ENCODE results near the gene FAM3C. TPM values are rescaled to one million over a fixed set of nuclear protein-coding genes. Genes with fewer than 3 reads are reported as not detected.
"Not testable (repeated sequence)": the region's sequence is repeated elsewhere in the genome, so short reads cannot be mapped to it uniquely, and the experiment has no call there.

Gene FAM3C
- polyA plus RNA-seq, 1 donor: 307 TPM

DNA sequence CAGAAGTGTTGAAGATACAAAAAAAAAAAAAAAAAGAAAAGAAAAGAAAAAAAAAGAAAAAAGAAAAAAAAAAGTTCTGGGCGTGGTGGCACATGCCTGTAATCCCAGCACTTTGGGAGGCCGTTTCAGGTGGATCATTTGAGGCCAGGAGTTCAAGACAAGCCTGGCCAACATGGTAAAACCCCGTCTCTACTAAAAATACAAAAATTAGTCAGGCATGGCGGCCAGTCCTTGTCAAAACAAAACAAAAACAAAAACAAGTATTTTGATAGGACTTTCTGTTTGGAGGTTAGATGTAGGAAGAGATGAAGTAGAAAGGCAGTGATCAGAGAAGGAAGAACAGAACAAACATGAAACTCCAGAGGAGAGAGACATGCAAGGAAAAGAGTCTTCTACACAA lies 36.4 kb upstream of the FAM3C start:
- not testable (repeated sequence) for H3K27ac ChIP-seq (ENCODE audit: low read length); H3K9me3 ChIP-seq (ENCODE audit: control insufficient read depth, low read depth, low read length); DNase-seq; H3K4me3 ChIP-seq (ENCODE audit: low read length); H3K27me3 ChIP-seq (ENCODE audit: control insufficient read depth, insufficient read depth, low read length); H3K36me3 ChIP-seq (ENCODE audit: control insufficient read depth, insufficient read depth, low read length)
- H3K4me1 ChIP-seq (ENCODE audit: control insufficient read depth, insufficient read depth, low read length): peaks cover 12% of the 10 kb centered on the region
- WGBS (ENCODE audit: insufficient coverage, low lambda C conversion rate): 71% methylated on average over 3 of the region's 4 CpGs

DNA sequence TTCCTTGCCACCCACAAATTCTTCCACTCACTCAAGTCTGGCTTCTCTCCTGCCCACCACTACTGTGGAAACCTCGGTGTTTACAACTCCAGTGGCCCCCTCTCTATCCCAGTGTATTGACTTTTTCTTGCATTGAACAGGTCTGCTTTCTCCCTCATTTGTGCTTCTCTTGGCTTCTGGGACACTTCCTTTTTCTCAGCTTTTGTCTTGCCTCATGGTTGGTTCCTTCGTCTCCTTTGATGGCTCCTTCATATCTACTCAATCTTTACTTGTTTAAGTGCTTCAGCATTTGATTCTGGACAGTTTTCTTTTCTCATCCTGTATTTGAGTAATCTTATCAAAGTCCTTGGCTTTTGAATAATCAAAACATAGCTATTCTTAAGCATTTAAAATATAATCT lies 35.9 kb upstream of the FAM3C start:
- H3K27ac ChIP-seq (ENCODE audit: low read length): peak overlapping the region; percentile 83
- WGBS (ENCODE audit: insufficient coverage, low lambda C conversion rate): 94% methylated on average over 2 of the region's 2 CpGs
- H3K27me3 ChIP-seq (ENCODE audit: control insufficient read depth, insufficient read depth, low read length): no peaks in the 10 kb centered on the region
- H3K4me1 ChIP-seq (ENCODE audit: control insufficient read depth, insufficient read depth, low read length): peaks cover 12% of the 10 kb centered on the region
- no peaks in the 10 kb centered on the region for H3K36me3 ChIP-seq (ENCODE audit: control insufficient read depth, insufficient read depth, low read length)
- H3K9me3 ChIP-seq (ENCODE audit: control insufficient read depth, low read depth, low read length): no peaks in the 10 kb centered on the region
- no peak overlapping the region for H3K4me3 ChIP-seq (ENCODE audit: low read length)
- no peak for DNase-seq

- H3K4me3 ChIP-seq (ENCODE audit: low read length): no peak overlapping the region
- H3K9me3 ChIP-seq (ENCODE audit: control insufficient read depth, low read depth, low read length): no peaks in the 10 kb centered on the region
- WGBS (ENCODE audit: insufficient coverage, low lambda C conversion rate): 42% methylated on average over 2 of the region's 2 CpGs
- H3K36me3 ChIP-seq (ENCODE audit: control insufficient read depth, insufficient read depth, low read length): no peaks in the 10 kb centered on the region
- DNase-seq: peak; percentile 55 to 74
- peaks cover 12% of the 10 kb centered on the region for H3K4me1 ChIP-seq (ENCODE audit: control insufficient read depth, insufficient read depth, low read length)
- peak overlapping the region; percentile 83 for H3K27ac ChIP-seq (ENCODE audit: low read length)
- no peaks in the 10 kb centered on the region for H3K27me3 ChIP-seq (ENCODE audit: control insufficient read depth, insufficient read depth, low read length)
Observed at GRCh38 chr7:121431389-121431995, 35.4 kb upstream of the FAM3C start.

DNA sequence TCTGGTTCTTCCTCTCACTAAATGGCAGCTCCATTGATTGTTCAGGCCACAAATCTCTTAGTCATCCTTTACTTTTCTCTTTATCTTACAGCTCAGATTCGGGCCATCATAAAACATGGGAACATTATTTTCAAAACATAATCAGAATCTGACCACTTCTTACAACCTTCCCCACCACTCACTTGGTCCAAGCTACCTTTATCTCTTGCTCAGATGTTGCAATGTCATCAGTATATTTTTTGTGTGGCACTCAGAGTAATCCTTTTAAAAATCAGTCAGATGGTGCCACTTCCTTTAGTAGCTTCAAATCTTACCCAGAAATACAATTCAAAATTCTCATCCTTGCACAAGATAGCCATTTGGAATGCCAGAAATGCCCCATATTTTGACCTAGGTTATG lies 34.5 kb upstream of the FAM3C start:
- no peaks in the 10 kb centered on the region for H3K27me3 ChIP-seq (ENCODE audit: control insufficient read depth, insufficient read depth, low read length)
- H3K27ac ChIP-seq (ENCODE audit: low read length): no peak overlapping the region
- no peaks in the 10 kb centered on the region for H3K9me3 ChIP-seq (ENCODE audit: control insufficient read depth, low read depth, low read length)
- WGBS (ENCODE audit: insufficient coverage, low lambda C conversion rate): no CpG with 5 or more reads among the region's 1 CpG
- DNase-seq: no peak
- H3K4me3 ChIP-seq (ENCODE audit: low read length): no peak overlapping the region
- H3K36me3 ChIP-seq (ENCODE audit: control insufficient read depth, insufficient read depth, low read length): no peaks in the 10 kb centered on the region
- peaks cover 12% of the 10 kb centered on the region for H3K4me1 ChIP-seq (ENCODE audit: control insufficient read depth, insufficient read depth, low read length)

DNA sequence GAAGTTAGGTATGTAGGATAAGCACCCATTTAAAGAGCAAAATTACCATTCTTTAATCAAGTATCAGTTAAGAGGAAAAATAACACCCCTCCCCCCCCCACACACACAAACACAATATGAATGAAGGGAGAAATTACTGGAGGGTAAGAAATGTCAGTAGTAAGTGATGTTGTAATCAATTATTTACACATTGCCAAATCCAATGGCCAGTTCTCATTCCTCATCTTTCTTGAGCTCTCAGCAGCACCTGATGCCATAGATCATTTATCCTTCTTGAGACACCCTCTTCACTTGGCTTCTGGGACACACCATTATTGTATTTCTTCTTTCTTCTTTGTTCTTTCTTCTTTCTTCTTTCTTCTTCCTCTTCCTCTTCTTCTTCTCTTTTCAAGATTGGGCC lies 33.7 kb upstream of the FAM3C start:
- Histone ChIP-seq H3K4me1 (ENCODE audit: control insufficient read depth, insufficient read depth, low read length) (peaks cover 12% of the 10 kb centered on the region), H3K36me3 (ENCODE audit: control insufficient read depth, insufficient read depth, low read length) (no peaks in the 10 kb centered on the region), H3K9me3 (ENCODE audit: control insufficient read depth, low read depth, low read length) (no peaks in the 10 kb centered on the region), H3K27me3 (ENCODE audit: control insufficient read depth, insufficient read depth, low read length) (no peaks in the 10 kb centered on the region), H3K4me3 (ENCODE audit: low read length) (no peak overlapping the region), H3K27ac (ENCODE audit: low read length) (no peak overlapping the region)
- DNase-seq: no peak

DNA sequence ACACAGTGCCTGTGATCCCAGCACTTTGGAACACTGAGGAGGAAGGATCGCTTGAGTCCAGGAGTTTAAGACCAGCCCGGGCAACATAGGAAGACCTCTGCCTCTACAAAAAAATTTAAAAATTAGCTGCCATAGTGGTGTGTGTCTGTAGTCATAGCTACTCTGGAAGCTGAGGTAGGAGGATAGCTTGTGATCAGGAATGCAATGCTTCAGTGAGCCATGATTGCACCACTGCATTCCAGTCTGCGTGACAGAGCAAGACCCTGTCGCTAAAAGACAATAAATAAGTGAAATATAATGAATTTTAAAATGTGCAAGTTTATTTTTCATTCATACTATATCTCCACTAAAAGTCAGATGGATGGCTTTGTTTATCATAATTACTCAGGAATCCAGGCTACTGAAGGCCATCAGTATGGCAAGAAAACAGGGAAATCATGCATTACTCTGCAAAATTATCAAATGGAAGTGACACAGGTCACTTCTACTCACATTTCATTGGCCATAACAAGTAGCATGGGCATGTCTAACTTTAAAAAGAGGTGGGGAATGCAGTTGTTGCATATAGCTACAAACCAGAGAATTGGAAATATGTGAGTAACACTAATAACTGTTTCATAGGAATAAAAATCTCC lies 32.9 kb upstream of the FAM3C start:
- Histone ChIP-seq H3K27ac (ENCODE audit: low read length) (no peak overlapping the region), H3K4me3 (ENCODE audit: low read length) (no peak overlapping the region), H3K4me1 (ENCODE audit: control insufficient read depth, insufficient read depth, low read length) (peaks cover 12% of the 10 kb centered on the region), H3K36me3 (ENCODE audit: control insufficient read depth, insufficient read depth, low read length) (no peaks in the 10 kb centered on the region), H3K27me3 (ENCODE audit: control insufficient read depth, insufficient read depth, low read length) (no peaks in the 10 kb centered on the region), H3K9me3 (ENCODE audit: control insufficient read depth, low read depth, low read length) (no peaks in the 10 kb centered on the region)
- no peak for DNase-seq
- WGBS (ENCODE audit: insufficient coverage, low lambda C conversion rate): no CpG with 5 or more reads among the region's 4 CpGs

- not testable (repeated sequence) for H3K9me3 ChIP-seq (ENCODE audit: control insufficient read depth, low read depth, low read length); H3K36me3 ChIP-seq (ENCODE audit: control insufficient read depth, insufficient read depth, low read length); H3K27me3 ChIP-seq (ENCODE audit: control insufficient read depth, insufficient read depth, low read length); DNase-seq; H3K4me3 ChIP-seq (ENCODE audit: low read length)
- no CpG with 5 or more reads among the region's 17 CpGs for WGBS (ENCODE audit: insufficient coverage, low lambda C conversion rate)
- peaks cover 36% of the 10 kb centered on the region for H3K4me1 ChIP-seq (ENCODE audit: control insufficient read depth, insufficient read depth, low read length)
- peak overlapping the region; percentile 73 for H3K27ac ChIP-seq (ENCODE audit: low read length)
Observed at GRCh38 chr7:121421743-121422142, 25.6 kb upstream of the FAM3C start.

DNA sequence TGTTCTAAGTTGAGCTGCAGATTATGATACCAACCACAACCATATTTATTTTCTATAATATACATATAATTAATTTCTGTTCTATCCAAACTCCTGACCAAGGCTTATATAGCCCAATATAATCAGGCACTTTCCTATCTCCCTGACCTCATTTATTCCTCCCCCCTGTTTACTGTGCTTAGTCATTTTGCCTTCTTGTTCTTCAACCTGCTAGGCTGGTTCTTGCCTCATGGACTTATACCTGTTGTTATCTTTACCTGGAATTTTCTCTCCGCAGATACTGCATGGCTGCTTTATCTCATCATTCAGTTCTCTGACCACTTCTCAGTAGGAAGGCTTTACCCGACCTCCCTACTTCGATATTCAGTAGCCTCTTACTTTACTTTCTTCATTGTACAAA lies 24.9 kb upstream of the FAM3C start:
- 46% methylated on average over 3 of the region's 3 CpGs for WGBS (ENCODE audit: insufficient coverage, low lambda C conversion rate)
- no peaks in the 10 kb centered on the region for H3K36me3 ChIP-seq (ENCODE audit: control insufficient read depth, insufficient read depth, low read length)
- peak overlapping the region; percentile 91 for H3K27ac ChIP-seq (ENCODE audit: low read length)
- peak; percentile 83 to 92 for DNase-seq
- H3K4me1 ChIP-seq (ENCODE audit: control insufficient read depth, insufficient read depth, low read length): peaks cover 36% of the 10 kb centered on the region
- peaks cover 5% of the 10 kb centered on the region for H3K9me3 ChIP-seq (ENCODE audit: control insufficient read depth, low read depth, low read length)
- H3K4me3 ChIP-seq (ENCODE audit: low read length): no peak overlapping the region
- H3K27me3 ChIP-seq (ENCODE audit: control insufficient read depth, insufficient read depth, low read length): no peaks in the 10 kb centered on the region

GRCh38 chr7:121419201-121420148 lies 23.4 kb upstream of the FAM3C start:
- WGBS (ENCODE audit: insufficient coverage, low lambda C conversion rate): no CpG with 5 or more reads among the region's 6 CpGs
- Histone ChIP-seq H3K27me3 (ENCODE audit: control insufficient read depth, insufficient read depth, low read length) (no peaks in the 10 kb centered on the region), H3K4me1 (ENCODE audit: control insufficient read depth, insufficient read depth, low read length) (peaks cover 38% of the 10 kb centered on the region)

GRCh38 chr7:121416533-121416932 lies 20.4 kb upstream of the FAM3C start:
- no CpG with 5 or more reads among the region's 1 CpG for WGBS (ENCODE audit: insufficient coverage, low lambda C conversion rate)
- H3K27ac ChIP-seq (ENCODE audit: low read length): no peak overlapping the region

More at GRCh38 chr7:121419201-121420148, 23.4 kb upstream of the FAM3C start:
- peak overlapping the region; percentile 91 for H3K27ac ChIP-seq (ENCODE audit: low read length)
- no peak overlapping the region for H3K4me3 ChIP-seq (ENCODE audit: low read length)
- no peaks in the 10 kb centered on the region for H3K36me3 ChIP-seq (ENCODE audit: control insufficient read depth, insufficient read depth, low read length)
- DNase-seq: peak; percentile 92 to 95
- H3K9me3 ChIP-seq (ENCODE audit: control insufficient read depth, low read depth, low read length): peaks cover 5% of the 10 kb centered on the region

More at GRCh38 chr7:121416533-121416932, 20.4 kb upstream of the FAM3C start:
- H3K27me3 ChIP-seq (ENCODE audit: control insufficient read depth, insufficient read depth, low read length): no peaks in the 10 kb centered on the region
- peaks cover under 1% of the 10 kb centered on the region for H3K9me3 ChIP-seq (ENCODE audit: control insufficient read depth, low read depth, low read length)
- H3K4me1 ChIP-seq (ENCODE audit: control insufficient read depth, insufficient read depth, low read length): peaks cover 35% of the 10 kb centered on the region
- H3K36me3 ChIP-seq (ENCODE audit: control insufficient read depth, insufficient read depth, low read length): no peaks in the 10 kb centered on the region
- H3K4me3 ChIP-seq (ENCODE audit: low read length): no peak overlapping the region
- no peak for DNase-seq

Data from large intestine (tissue), 3 donors.